ENCODE measurements around the gene CA5B.

The CA5B gene

DNA sequence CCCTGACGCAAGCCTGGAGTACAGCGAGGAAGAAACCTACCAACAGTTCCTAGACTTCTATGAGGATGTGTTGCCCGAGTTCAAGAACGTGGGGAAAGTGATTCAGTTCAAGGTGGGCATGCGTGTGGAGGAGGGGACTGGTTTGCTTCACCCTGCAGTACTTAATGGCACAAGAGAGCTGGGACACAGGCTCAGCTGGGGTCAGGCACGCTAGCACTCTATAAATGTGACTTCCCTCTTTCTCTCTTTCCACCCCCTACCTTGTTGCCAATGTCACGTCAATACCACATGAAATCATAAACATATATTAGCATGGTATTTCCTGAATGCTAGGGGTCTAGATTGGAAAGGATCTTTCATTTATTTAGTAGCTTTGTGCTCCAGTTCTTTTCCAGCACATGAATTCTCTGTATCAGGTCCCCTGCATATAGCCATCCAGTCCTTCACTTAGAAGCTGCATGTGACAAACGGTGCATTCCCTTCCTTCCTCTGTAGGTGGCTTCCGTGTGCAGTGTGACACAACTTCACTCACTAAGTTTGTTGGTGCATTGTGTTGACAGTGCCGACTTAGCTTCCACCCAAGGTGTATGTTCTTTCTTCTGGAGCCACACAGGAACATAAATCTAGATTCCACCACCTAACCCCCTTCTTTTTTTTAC is 77.8 kb downstream of the CA5B start:
- no peak for FAIRE-seq

DNA sequence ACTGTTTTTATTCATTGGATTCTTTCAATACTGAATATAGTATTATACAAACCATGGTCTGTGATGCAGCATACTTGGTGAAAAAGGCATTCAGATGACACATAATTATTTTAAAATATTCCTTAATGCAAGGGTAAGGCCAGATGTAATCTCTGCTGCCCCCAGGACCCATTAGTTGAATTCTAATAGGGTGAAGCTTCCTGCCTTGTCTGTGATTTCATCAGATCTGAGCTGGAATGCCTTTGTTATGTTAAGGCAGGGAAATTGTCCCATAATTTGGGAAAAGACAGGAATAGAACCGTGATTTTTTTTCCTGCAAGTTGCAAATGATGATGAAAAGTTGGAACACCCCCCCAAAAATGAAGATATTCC is 78.4 kb downstream of the CA5B start:
- no peak for FAIRE-seq

DNA sequence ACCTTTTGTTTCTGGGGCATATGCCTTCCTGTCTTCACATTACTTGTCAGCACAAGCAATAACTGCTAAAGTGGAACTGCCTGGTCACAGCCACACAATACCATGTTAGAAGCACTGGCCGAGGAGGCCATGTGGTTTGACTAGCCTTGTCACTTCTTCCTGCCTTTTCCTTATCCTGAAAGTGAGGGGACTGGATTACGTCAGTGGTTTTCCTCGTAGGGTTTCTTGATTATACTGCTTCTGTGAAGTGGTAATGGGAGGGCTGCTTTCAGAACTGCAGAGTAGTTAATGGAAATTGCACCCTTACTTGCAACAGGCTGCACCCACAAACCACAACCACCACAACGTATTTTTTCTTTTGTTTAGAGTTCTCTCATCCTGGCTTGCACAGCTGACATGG is 78.8 kb downstream of the CA5B start:
- no peak for FAIRE-seq

DNA sequence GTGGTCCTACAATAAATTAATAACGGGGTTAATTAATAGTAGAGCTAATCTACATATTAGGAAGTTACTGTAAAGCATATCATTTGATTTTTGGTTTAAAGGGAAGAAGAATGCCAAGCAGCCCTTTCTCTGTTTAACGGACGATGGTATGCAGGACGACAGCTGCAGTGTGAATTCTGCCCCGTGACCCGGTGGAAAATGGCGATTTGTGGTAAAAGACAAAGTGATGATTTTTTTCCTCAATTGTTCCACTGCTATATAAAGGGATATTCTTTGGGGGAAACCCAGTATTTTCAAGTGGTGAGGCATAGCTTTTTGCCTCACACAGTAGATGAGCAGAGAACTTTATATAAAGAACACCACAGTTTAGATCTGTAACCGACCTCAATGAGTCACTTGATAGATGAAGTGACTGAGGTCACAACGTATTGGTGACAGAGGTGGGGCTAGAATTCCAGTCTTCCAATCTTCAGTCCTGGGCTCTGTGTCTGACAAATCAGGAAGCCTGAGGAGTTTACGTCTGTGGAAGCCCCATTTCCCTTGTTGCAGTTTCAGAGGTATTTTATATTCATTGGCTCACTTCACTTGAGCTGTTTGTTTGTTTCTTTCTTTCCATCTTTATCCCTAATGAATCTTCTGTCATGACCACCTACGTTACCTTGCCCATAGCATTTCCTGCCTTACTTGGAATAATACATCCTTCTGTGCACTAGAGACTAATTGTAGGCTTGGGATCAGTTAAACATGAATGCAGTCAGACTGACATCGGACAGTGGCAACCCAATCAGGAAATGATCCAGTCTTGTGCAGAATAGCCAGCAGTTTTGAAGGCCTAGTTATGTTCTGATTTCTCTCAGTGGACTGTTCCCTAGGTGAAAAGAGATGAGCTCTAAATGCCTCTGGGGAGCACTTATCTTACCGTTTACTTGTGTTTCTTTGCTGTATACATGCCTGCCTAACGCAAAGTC is 82.3 kb downstream of the CA5B start:
- FAIRE-seq, result no peak

DNA sequence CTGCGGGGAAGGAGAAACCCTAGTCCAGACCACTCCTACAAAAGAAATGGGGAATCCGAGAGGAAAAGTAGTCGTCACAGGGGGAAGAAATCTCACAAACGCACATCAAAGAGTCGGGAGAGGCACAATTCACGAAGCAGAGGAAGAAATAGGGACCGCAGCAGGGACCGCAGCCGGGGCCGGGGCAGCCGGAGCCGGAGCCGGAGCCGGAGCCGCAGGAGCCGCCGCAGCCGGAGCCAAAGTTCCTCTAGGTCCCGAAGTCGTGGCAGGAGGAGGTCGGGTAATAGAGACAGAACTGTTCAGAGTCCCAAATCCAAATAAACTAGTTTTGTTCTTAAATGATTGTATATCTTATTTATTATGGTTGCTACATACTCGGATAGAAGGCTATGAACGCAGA is 84.9 kb downstream of the CA5B start:
- no peak for FAIRE-seq

DNA sequence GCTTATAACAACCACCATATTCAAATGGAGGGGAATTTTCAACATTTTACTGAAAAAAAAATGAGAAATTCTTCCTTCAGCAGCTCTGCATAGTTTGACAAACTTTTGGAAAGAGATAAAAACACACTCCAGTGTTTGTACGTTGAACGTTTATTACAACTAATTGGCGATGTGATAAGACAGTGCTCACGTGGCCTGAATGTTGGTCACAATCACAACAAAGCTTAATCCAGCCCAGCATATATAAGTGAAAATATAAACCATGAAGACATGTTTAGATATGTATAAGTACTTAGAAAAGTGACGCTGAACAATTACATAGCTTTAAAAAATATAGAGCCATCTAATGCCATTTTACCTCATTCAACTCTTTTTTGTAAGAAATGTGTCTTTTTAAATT is 87.9 kb downstream of the CA5B start:
- no peak for FAIRE-seq

DNA sequence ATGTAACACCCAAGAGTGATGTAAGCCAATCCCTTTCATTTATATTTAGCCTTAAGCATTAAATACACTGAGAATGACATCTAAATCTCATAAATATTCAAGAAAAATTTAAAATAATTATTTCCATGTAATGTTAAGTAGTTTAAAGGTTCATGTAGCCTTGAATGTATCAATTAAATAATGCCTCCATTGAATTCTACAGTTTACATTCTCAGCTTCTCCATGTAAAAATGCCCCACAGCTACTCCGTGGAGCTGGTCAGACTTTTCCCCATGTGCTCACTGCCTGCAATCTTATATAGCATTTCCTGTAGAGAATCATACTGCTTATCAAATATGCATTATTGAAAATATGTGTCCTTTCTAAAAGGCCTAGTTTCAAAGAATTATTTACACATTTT is 91.1 kb downstream of the CA5B start:
- FAIRE-seq, result no peak

DNA sequence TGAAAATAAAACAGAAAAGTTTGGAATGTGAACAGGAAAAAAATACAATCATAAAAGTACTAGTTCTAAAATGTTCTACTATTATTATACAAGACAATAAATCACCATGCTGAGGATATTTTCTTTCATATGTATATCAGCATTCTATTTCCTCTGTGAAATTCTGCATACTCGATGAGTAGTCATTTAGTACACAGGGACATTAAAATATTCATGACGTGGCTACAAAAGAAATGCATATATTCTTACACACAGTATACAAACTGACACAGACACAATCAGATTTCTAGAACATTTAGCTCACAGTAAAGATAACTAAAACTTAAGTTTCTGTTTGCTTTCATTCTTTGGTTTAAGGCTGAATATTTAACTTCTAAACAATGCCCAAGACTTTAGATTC is 93.3 kb downstream of the CA5B start:
- peak; percentile 36 for FAIRE-seq

DNA sequence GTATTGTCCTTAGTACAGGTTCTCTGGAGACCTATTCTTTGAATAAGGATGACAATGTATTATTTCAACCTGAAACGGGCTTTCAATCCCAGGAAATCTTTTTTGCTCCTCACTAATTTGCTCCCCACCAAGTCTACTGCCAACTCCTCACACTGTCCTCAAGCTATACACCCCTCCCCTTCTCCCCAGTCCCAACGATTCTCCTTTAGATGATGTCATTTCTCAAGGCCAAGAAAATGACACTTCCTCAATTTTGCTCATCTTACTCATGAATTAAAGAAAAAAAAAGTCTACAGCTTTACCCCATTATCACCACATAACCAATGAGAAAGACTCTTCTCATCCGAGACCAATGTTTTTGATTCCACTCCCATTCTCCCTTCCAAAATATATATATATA is 96.0 kb downstream of the CA5B start:
- FAIRE-seq, result no peak

DNA sequence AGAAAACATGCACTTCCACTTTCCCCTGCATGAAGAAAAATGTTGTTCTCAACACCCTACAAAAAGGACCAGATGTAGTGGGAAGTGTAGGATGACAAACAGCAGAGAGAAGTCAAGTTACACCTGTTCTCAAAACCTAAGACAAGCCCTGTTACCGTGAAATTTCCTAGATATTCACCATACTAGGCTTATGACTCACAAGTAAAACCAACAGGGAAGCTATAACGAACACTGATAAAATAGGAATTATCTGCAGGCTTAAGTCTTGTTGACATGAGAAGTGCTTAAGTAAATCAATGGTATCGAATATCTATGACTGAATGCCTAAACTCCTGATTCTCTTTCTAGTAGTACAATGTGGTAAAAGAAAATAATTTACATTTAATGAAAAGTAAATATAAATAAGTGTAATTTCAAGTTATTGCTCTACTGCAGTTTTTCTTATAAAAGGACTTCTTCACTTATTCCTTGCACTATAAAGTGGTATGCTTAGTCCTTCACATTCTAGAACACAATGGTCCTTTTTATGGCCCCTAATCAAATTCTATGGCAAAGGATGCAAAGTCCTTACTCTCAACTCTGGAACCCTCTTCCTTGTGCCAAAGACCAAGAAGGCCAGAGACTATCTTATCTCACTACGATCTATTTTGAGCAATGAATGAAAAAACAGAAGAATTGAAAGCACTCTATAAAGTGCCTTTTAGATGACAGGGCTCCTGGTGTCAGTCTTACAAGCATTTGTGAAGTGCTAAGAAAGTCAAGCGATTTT is 96.9 kb downstream of the CA5B start:
- no peak for FAIRE-seq

Measured in G401.6 (cell line).